Keratinocyte (primary cell): ENCODE measurements around the gene SVOPL. TPM values are rescaled to one million over a fixed set of nuclear protein-coding genes. Genes with fewer than 3 reads are reported as not detected.

Experiments used
- DNase-seq: peaks from one replicate; pipeline ENCODE4 v3.0.0-alpha.2; 2011; ENCODE audit warnings: low read depth, missing footprints, low spot score
- FAIRE-seq: peaks from 2 replicates; lab custom pipeline; 2011; peaks lifted over from hg19 to GRCh38; lab: Jason Lieb, UNC
- H2AFZ ChIP-seq: 2 replicates; pipeline ENCODE4 v1.6.0; 2012; ENCODE audit warnings: low read length, control low read depth, inconsistent platforms; ENCODE audit not compliant: control insufficient read depth
- H3K27ac ChIP-seq: 2 replicates; pipeline ENCODE4 v1.5.1; 2011; ENCODE audit warnings: low read length; ENCODE audit not compliant: control insufficient read depth, insufficient read depth
- H3K27me3 ChIP-seq: 3 replicates; pipeline ENCODE4 v1.6.0; 2011; ENCODE audit warnings: low read length; ENCODE audit not compliant: control insufficient read depth, insufficient read depth; ENCODE audit errors: extremely low read depth
- H3K36me3 ChIP-seq, 2 experiments: 2 replicates in 1 of 2; 3 replicates in 1 of 2; pipeline ENCODE4 v1.5.1; 2011; ENCODE audit warnings: low read length in 2 of 2, mild to moderate bottlenecking in 1 of 2; ENCODE audit not compliant: control insufficient read depth in 2 of 2, insufficient read depth in 2 of 2; ENCODE audit errors: extremely low read depth in 1 of 2
- H3K4me1 ChIP-seq: 3 replicates; pipeline ENCODE4 v1.5.1; 2011; ENCODE audit warnings: low read length; ENCODE audit not compliant: control insufficient read depth, insufficient read depth; ENCODE audit errors: extremely low read depth
- H3K4me2 ChIP-seq: 3 replicates; pipeline ENCODE4 v1.6.0; 2011; ENCODE audit warnings: low read depth, low read length; ENCODE audit not compliant: control insufficient read depth, insufficient read depth; ENCODE audit errors: extremely low read depth
- H3K4me3 ChIP-seq, 3 experiments: fragments of 200-600 bp in 1 of 3; sonication (generic) in 1 of 3; 2 replicates in 2 of 3; 3 replicates in 1 of 3; pipeline ENCODE4 v1.5.1; 2011 to 2016; ENCODE audit warnings: low read length in 3 of 3, mild to moderate bottlenecking in 3 of 3, control low read depth in 2 of 3, inconsistent platforms in 1 of 3, low read depth in 1 of 3, mixed read lengths in 1 of 3, mixed run types in 1 of 3, moderate library complexity in 1 of 3; ENCODE audit not compliant: control insufficient read depth in 2 of 3, insufficient read depth in 2 of 3; ENCODE audit errors: extremely low read depth in 1 of 3
- H3K79me2 ChIP-seq: 2 replicates; pipeline ENCODE4 v1.6.0; 2012; ENCODE audit warnings: low read length; ENCODE audit not compliant: control insufficient read depth, insufficient read depth
- H3K9ac ChIP-seq: 3 replicates; pipeline ENCODE4 v1.6.0; 2011; ENCODE audit warnings: low read length; ENCODE audit not compliant: control insufficient read depth, insufficient read depth; ENCODE audit errors: extremely low read depth
- H3K9me1 ChIP-seq: 3 replicates; pipeline ENCODE4 v1.6.0; 2011; ENCODE audit warnings: low read length; ENCODE audit not compliant: control insufficient read depth, insufficient read depth; ENCODE audit errors: extremely low read depth
- H3K9me3 ChIP-seq: 2 replicates; pipeline ENCODE4 v1.5.1; 2012; ENCODE audit warnings: low read depth, low read length; ENCODE audit not compliant: control insufficient read depth
- H4K20me1 ChIP-seq: 3 replicates; pipeline ENCODE4 v1.6.0; 2011; ENCODE audit warnings: low read length; ENCODE audit not compliant: control insufficient read depth, insufficient read depth; ENCODE audit errors: extremely low read depth
- EZH2 ChIP-seq: IDR thresholded peaks from one replicate; pipeline ENCODE4 v1.6.1; 2012; ENCODE audit warnings: inconsistent platforms, mild to moderate bottlenecking, low read length, moderate library complexity
- dilution Hi-C: fragments of 300-500 bp; cut with MboI; formaldehyde crosslinking; loops from one replicate; pipeline ENCODE4 v1.7.0; 2020; ENCODE audit warnings: low sequenced_read_pairs; ENCODE audit not compliant: extremely low pct_ligation_motif_present
- polyA plus RNA-seq, 5 experiments: library from polyadenylated mRNA; depleted of rRNA in 3 of 5; stranded (reverse) in 3 of 5; stranded (forward) in 1 of 5; unstranded in 1 of 5; fragments of >200 nt; gene quantifications; 1 replicate in 1 of 5; 2 replicates in 3 of 5; 3 replicates in 1 of 5; pipeline versions ENCODE4 v1.2.1 to v1.2.3, GENCODE V29; 2011 to 2012; ENCODE audit warnings: missing spikeins in 2 of 5, low read depth in 1 of 5, low replicate concordance in 1 of 5
- TF ChIP-seq, protein P1 (sequence below), 3 experiments: IDR thresholded peaks in 1 of 3; conservative IDR thresholded peaks in 1 of 3; optimal IDR thresholded peaks in 1 of 3; 2 replicates in 2 of 3; 3 replicates in 1 of 3; pipeline versions ENCODE3 to v1.5.1; 2011; ENCODE audit warnings: low read length in 3 of 3, mild to moderate bottlenecking in 3 of 3, moderate library complexity in 2 of 3, control low read depth in 1 of 3, inconsistent platforms in 1 of 3; ENCODE audit not compliant: insufficient read depth in 2 of 3; ENCODE audit errors: extremely low read depth in 1 of 3

The SVOPL gene
- polyA plus RNA-seq, 1 donor (not counting 4 experiments of a cell fraction or from before 2014, with no cell fraction given), result not detected

GRCh38 chr7:138603549-138604318 lies 97.4 kb downstream of the SVOPL start:
- no peaks in the 10 kb centered on the region for H3K9me1 ChIP-seq
- DNase-seq, result no peak
- H3K9me3 ChIP-seq, result no peaks in the 10 kb centered on the region
- H4K20me1 ChIP-seq, result no peaks in the 10 kb centered on the region
- no peaks in the 10 kb centered on the region for H3K27me3 ChIP-seq
- H3K27ac ChIP-seq, result no peak overlapping the region
- H3K36me3 ChIP-seq, result no peaks in the 10 kb centered on the region
- H2AFZ ChIP-seq, result no peak overlapping the region
- FAIRE-seq, result no peak
- TF ChIP-seq, protein P1, sequence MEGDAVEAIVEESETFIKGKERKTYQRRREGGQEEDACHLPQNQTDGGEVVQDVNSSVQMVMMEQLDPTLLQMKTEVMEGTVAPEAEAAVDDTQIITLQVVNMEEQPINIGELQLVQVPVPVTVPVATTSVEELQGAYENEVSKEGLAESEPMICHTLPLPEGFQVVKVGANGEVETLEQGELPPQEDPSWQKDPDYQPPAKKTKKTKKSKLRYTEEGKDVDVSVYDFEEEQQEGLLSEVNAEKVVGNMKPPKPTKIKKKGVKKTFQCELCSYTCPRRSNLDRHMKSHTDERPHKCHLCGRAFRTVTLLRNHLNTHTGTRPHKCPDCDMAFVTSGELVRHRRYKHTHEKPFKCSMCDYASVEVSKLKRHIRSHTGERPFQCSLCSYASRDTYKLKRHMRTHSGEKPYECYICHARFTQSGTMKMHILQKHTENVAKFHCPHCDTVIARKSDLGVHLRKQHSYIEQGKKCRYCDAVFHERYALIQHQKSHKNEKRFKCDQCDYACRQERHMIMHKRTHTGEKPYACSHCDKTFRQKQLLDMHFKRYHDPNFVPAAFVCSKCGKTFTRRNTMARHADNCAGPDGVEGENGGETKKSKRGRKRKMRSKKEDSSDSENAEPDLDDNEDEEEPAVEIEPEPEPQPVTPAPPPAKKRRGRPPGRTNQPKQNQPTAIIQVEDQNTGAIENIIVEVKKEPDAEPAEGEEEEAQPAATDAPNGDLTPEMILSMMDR (optimal IDR thresholded peaks at IDR 0.05 in 1 of 3, IDR thresholded peaks at IDR 0.05 in 1 of 3, conservative IDR thresholded peaks at IDR 0.05 in 1 of 3; ENCODE audit: extremely low read depth in 1 of 3, insufficient read depth in 2 of 3, low read length in 3 of 3), result no peak
- TF ChIP-seq EZH2, result no peak
- H3K9ac ChIP-seq, result no peak overlapping the region
- no peaks in the 10 kb centered on the region for H3K4me1 ChIP-seq
- H3K4me2 ChIP-seq, result no peak overlapping the region
- dilution Hi-C loops, result no loop called here
- no peak overlapping the region for H3K4me3 ChIP-seq
- no peaks in the 10 kb centered on the region for H3K79me2 ChIP-seq

GRCh38 chr7:138602451-138602850 lies 98.7 kb downstream of the SVOPL start:
- no peak overlapping the region for H3K27ac ChIP-seq
- H3K9ac ChIP-seq, result no peak overlapping the region
- no peaks in the 10 kb centered on the region for H3K9me3 ChIP-seq
- DNase-seq (no peak), FAIRE-seq (no peak)
- dilution Hi-C loops, result no loop called here
- no peak for TF ChIP-seq EZH2
- TF ChIP-seq, protein P1 (optimal IDR thresholded peaks at IDR 0.05 in 1 of 3, IDR thresholded peaks at IDR 0.05 in 1 of 3, conservative IDR thresholded peaks at IDR 0.05 in 1 of 3; ENCODE audit: extremely low read depth in 1 of 3, insufficient read depth in 2 of 3, low read length in 3 of 3), result no peak
- no peaks in the 10 kb centered on the region for H3K79me2 ChIP-seq
- no peak overlapping the region for H3K4me2 ChIP-seq
- no peaks in the 10 kb centered on the region for H3K9me1 ChIP-seq
- no peaks in the 10 kb centered on the region for H3K27me3 ChIP-seq
- no peaks in the 10 kb centered on the region for H4K20me1 ChIP-seq
- H3K4me1 ChIP-seq, result no peaks in the 10 kb centered on the region
- H3K4me3 ChIP-seq, result no peak overlapping the region
- H2AFZ ChIP-seq, result no peak overlapping the region
- no peaks in the 10 kb centered on the region for H3K36me3 ChIP-seq
